HFF-Myc (cell line): ENCODE results near the gene MAML2.

ENCODE experiments used
- DNase-seq: peaks from one replicate; pipeline ENCODE4 v3.0.0-alpha.2; 2011; ENCODE audit warnings: low read depth; ENCODE audit errors: extremely low read depth
- H3K4me3 ChIP-seq: replicated peaks from 2 replicates; pipeline ENCODE4 v1.5.1; 2011; ENCODE audit warnings: low read depth, mild to moderate bottlenecking, control low read depth, low read length
- CTCF ChIP-seq: IDR thresholded peaks from 2 replicates; pipeline ENCODE4 v1.5.1; 2012; ENCODE audit warnings: mild to moderate bottlenecking, low read depth, low read length, control low read depth; ENCODE audit errors: missing control alignments

Gene MAML2

GRCh38 chr11:96082936-96083335 lies 260.1 kb downstream of the MAML2 start:
- no peak for DNase-seq
- TF ChIP-seq CTCF, result no peak
- H3K4me3 ChIP-seq, result no peak overlapping the region

DNA sequence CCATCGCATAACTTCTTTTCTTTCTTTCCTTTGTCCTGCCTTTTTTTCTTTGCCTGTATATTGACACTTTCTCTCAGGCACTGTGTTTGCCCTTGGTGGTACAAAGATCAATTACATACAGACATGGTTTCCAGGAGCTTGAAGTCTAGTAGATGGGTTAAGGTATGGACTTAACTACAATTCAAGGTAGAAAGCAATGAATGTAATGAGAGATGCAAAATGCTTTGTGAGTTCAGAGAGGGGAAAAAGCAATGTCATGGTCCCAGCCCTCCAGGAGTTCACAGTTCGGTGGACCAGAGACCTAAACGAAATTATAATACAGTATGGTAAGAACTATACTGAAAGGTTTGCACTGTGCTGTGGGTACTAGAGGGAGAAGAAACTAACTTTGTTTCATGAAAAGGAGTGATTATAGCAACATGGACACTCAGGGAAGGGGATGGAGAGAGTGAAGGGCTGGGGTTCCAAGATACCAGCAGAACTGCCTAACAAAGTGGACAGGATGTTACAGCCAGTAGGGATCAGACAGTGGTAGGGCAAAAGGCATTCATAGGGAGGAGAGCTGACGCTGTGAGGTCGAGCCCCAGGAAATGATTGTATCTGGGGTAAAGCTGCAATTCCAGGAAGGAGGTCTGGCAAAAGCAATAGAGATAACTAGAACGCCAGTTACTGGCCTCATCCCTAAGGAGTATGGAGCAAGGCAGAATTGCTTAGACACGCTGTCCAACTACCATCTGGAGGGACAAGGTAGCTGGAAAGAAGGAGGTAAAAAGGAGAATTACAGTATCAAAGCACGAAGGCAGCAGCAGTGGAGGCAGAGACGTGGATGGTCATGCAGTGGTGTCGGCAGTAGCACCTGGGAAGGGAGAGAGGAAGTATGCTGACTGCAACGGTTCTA lies 260.7 kb downstream of the MAML2 start:
- no peak for DNase-seq
- no peak for TF ChIP-seq CTCF
- H3K4me3 ChIP-seq, result no peak overlapping the region

DNA sequence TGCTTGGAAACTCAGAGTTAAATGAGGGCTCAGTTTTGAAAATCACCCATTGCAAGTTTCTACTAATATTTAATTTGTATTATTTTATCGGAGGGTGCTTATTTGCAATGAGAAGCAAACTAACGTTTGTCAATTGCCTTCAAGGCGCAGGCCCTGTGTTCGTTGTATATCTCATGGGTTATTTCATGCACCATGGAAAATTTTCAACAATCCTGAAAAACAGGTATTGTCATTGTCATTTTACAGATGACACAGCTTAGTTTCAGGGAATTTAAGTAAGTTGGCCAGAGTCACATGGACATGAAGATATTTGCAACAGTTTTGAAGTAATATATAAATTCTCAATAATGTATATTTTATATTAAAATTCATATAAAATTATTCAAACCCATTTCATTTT lies 261.4 kb downstream of the MAML2 start:
- no peak for TF ChIP-seq CTCF
- no peak for DNase-seq
- no peak overlapping the region for H3K4me3 ChIP-seq

- no peak overlapping the region for H3K4me3 ChIP-seq
- no peak for DNase-seq
- no peak for TF ChIP-seq CTCF
Measured at GRCh38 chr11:96079691-96080090, 263.3 kb downstream of the MAML2 start.

- H3K4me3 ChIP-seq, result no peak overlapping the region
- DNase-seq, result no peak
Measured at GRCh38 chr11:96075532-96075959, 267.4 kb downstream of the MAML2 start.

GRCh38 chr11:96074551-96075310 lies 268.3 kb downstream of the MAML2 start:
- DNase-seq, result no peak
- no peak for TF ChIP-seq CTCF
- no peak overlapping the region for H3K4me3 ChIP-seq

More at GRCh38 chr11:96075532-96075959, 267.4 kb downstream of the MAML2 start:
- no peak for TF ChIP-seq CTCF
